Cardiac muscle cell (in vitro differentiated cells and primary cell): ENCODE results near the gene DYRK2. TPM values are rescaled to one million over a fixed set of nuclear protein-coding genes. Genes with fewer than 3 reads are reported as not detected.

ENCODE experiments used
- DNase-seq, 2 donors: peaks; one replicate each; pipeline versions ENCODE4 v3.0.0 to v3.0.0-alpha.2; 2010 to 2017; ENCODE audit warnings: low read depth in 1 of 2, low spot score in 1 of 2
- H3K27ac ChIP-seq: fragments of 200-600 bp; sonication (generic); 2 replicates; pipeline ENCODE4 v1.5.1; 2016
- H3K27me3 ChIP-seq: fragments of 200-600 bp; sonication (generic); 2 replicates; pipeline ENCODE4 v1.6.0; 2016; ENCODE audit warnings: control low read depth
- H3K36me3 ChIP-seq: fragments of 200-600 bp; sonication (generic); 2 replicates; pipeline ENCODE4 v1.5.1; 2016; ENCODE audit warnings: control low read depth
- H3K4me1 ChIP-seq: fragments of 200-600 bp; sonication (generic); 2 replicates; pipeline ENCODE4 v1.8.1; 2017; ENCODE audit warnings: low read depth, mild to moderate bottlenecking, mixed run types
- H3K4me3 ChIP-seq: fragments of 200-600 bp; sonication (generic); 2 replicates; pipeline ENCODE4 v1.5.1; 2016; ENCODE audit warnings: mild to moderate bottlenecking
- H3K9me3 ChIP-seq: fragments of 200-600 bp; sonication (generic); 2 replicates; pipeline ENCODE4 v1.5.1; 2017; ENCODE audit warnings: low read depth, mild to moderate bottlenecking, control low read depth
- polyA plus RNA-seq: library from polyadenylated mRNA; unstranded; fragments of >200 nt; fragmentation: Nextera tagmentation; extraction: Ambion mirVana; gene quantifications from 2 replicates; pipeline ENCODE4 v1.2.1, GENCODE V29; 2016
- total RNA-seq: library from RNA; depleted of rRNA; stranded (reverse); fragments of >200 nt; gene quantifications from 2 replicates; pipeline ENCODE4 v1.2.3, GENCODE V29; 2016
- TF ChIP-seq, protein P1 (sequence below): IDR thresholded peaks from 2 replicates; pipeline ENCODE4 v1.5.1; 2012; ENCODE audit warnings: low read depth, mild to moderate bottlenecking, low read length

Gene DYRK2
- total and polyA plus RNA-seq, 2 experiments from 2014 or later: 48.2 to 95.9 TPM

- Histone ChIP-seq H3K36me3 (peaks cover 43% of the 10 kb centered on the region), H3K4me1 (peaks cover 60% of the 10 kb centered on the region), H3K27ac (peak overlapping the region; percentile 69), H3K27me3 (no peaks in the 10 kb centered on the region), H3K9me3 (no peaks in the 10 kb centered on the region), H3K4me3 (no peak overlapping the region)
- DNase-seq: no peak
- TF ChIP-seq, protein P1, sequence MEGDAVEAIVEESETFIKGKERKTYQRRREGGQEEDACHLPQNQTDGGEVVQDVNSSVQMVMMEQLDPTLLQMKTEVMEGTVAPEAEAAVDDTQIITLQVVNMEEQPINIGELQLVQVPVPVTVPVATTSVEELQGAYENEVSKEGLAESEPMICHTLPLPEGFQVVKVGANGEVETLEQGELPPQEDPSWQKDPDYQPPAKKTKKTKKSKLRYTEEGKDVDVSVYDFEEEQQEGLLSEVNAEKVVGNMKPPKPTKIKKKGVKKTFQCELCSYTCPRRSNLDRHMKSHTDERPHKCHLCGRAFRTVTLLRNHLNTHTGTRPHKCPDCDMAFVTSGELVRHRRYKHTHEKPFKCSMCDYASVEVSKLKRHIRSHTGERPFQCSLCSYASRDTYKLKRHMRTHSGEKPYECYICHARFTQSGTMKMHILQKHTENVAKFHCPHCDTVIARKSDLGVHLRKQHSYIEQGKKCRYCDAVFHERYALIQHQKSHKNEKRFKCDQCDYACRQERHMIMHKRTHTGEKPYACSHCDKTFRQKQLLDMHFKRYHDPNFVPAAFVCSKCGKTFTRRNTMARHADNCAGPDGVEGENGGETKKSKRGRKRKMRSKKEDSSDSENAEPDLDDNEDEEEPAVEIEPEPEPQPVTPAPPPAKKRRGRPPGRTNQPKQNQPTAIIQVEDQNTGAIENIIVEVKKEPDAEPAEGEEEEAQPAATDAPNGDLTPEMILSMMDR: no peak
Measured at GRCh38 chr12:67658486-67658885, 9.9 kb downstream of the DYRK2 start.

GRCh38 chr12:67659292-67659691 lies 10.7 kb downstream of the DYRK2 start:
- Histone ChIP-seq H3K4me1 (peaks cover 58% of the 10 kb centered on the region), H3K9me3 (no peaks in the 10 kb centered on the region), H3K36me3 (peaks cover 43% of the 10 kb centered on the region), H3K4me3 (no peak overlapping the region), H3K27me3 (no peaks in the 10 kb centered on the region), H3K27ac (peak overlapping the region; percentile 69)
- TF ChIP-seq, protein P1: no peak
- DNase-seq: no peak

DNA sequence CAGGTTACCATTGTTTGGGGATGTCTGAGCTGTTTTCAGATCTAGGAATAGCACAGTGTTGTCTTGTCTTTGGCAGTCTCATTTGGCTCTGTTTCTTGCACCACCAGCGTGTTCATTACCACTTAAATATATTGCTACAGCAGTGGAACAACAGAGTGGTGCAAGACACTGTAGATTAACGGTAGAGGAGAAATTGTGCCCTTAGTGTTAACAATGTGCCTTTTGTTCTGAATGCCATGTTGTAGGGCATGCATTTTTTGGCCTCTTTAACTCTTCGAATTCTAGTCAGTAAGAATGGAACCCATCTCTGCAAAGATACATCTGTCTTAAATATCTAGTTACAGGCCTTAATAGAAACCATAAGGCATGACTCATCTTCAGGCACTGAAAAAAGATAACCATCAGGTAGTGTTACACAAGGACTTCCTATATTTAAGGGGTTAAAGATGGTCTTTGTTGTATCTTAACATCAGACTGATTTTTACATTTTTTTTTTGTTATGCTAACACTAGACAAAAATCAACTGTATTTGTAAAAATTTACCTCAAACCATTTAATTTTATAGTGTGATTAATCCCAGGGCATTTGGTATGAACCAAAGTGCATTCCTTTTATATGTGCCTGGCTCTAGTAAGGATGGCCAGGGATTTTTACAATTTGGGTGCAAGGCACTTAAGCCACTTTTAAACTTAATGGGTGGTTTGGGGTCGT lies 12.9 kb downstream of the DYRK2 start:
- H3K4me1 ChIP-seq: peaks cover 44% of the 10 kb centered on the region
- TF ChIP-seq, protein P1: no peak
- no peaks in the 10 kb centered on the region for H3K9me3 ChIP-seq
- peaks cover 38% of the 10 kb centered on the region for H3K36me3 ChIP-seq
- H3K27me3 ChIP-seq: no peaks in the 10 kb centered on the region
- no peak overlapping the region for H3K4me3 ChIP-seq
- peak overlapping the region; percentile 65 for H3K27ac ChIP-seq
- peak in 1 of 2 donors; percentile 57 for DNase-seq

GRCh38 chr12:67662910-67663538 lies 14.5 kb downstream of the DYRK2 start:
- peaks cover 44% of the 10 kb centered on the region for H3K4me1 ChIP-seq
- no peaks in the 10 kb centered on the region for H3K9me3 ChIP-seq
- H3K4me3 ChIP-seq: no peak overlapping the region
- peak overlapping the region; percentile 65 for H3K27ac ChIP-seq
- no peaks in the 10 kb centered on the region for H3K27me3 ChIP-seq
- TF ChIP-seq, protein P1: no peak
- peak in 1 of 2 donors; percentile 55 for DNase-seq
- H3K36me3 ChIP-seq: peaks cover 23% of the 10 kb centered on the region

DNA sequence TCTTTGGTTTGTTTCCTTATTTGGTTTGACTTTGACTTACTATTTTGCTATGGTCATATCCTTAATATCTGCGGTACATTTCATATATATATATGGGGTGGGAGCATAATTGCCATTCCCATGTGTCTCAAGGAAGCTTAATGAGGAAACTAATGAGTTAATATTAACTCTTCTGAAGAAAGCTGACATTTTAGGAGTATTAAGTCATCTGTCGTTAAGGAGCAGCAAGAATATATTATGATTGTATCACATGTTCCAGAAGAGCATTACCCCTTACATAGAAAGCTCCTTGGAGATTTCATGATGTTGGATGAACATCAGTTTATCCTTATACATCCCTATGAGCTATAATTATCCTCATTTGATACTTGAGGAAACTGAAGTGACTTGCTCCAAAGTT lies 15.6 kb downstream of the DYRK2 start:
- H3K27ac ChIP-seq: peak overlapping the region; percentile 65
- TF ChIP-seq, protein P1: no peak

More for the DNA sequence above, 15.6 kb downstream of the DYRK2 start:
- H3K4me1 ChIP-seq: peaks cover 43% of the 10 kb centered on the region
- H3K9me3 ChIP-seq: no peaks in the 10 kb centered on the region
- H3K36me3 ChIP-seq: peaks cover 15% of the 10 kb centered on the region
- H3K27me3 ChIP-seq: no peaks in the 10 kb centered on the region
- no peak overlapping the region for H3K4me3 ChIP-seq
- DNase-seq: no peak
